Measurements from ENCODE around the gene KCNJ10.

KCNJ10 gene

GRCh38 chr1:160104486-160104885, 34.5 kb upstream of the KCNJ10 start:
- H3K27ac ChIP-seq: no peak overlapping the region
- TF ChIP-seq ZFX (IDR thresholded peaks at IDR 0.05; ENCODE audit: borderline replicate concordance) (no peak), CTCF (IDR thresholded peaks at IDR 0.05) (no peak)

GRCh38 chr1:160103658-160104408, 33.9 kb upstream of the KCNJ10 start:
- no peak overlapping the region for H3K27ac ChIP-seq
- no peak for TF ChIP-seq ZFX (IDR thresholded peaks at IDR 0.05; ENCODE audit: borderline replicate concordance)
- no peak for TF ChIP-seq CTCF (IDR thresholded peaks at IDR 0.05)

- H3K27ac ChIP-seq: no peak overlapping the region
- TF ChIP-seq ZFX (IDR thresholded peaks at IDR 0.05; ENCODE audit: borderline replicate concordance) (no peak), CTCF (IDR thresholded peaks at IDR 0.05) (no peak)
These were observed 32.0 kb upstream of the KCNJ10 start for GRCh38 chr1:160101717-160102522.

GRCh38 chr1:160101037-160101716, 31.2 kb upstream of the KCNJ10 start:
- H3K27ac ChIP-seq: no peak overlapping the region

GRCh38 chr1:160099716-160100375, 29.9 kb upstream of the KCNJ10 start:
- peak overlapping the region; percentile 44; the same call in 1 of the 2 replicates for H3K27ac ChIP-seq
- TF ChIP-seq ZFX (IDR thresholded peaks at IDR 0.05; ENCODE audit: borderline replicate concordance) (no peak), CTCF (IDR thresholded peaks at IDR 0.05) (no peak)

More at GRCh38 chr1:160101037-160101716, 31.2 kb upstream of the KCNJ10 start:
- peak; percentile 100 for TF ChIP-seq CTCF (IDR thresholded peaks at IDR 0.05)
- TF ChIP-seq ZFX (IDR thresholded peaks at IDR 0.05; ENCODE audit: borderline replicate concordance): no peak

GRCh38 chr1:160098852-160099561, 29.0 kb upstream of the KCNJ10 start:
- peak overlapping the region; percentile 44; the same call in 1 of the 2 replicates for H3K27ac ChIP-seq
- TF ChIP-seq ZFX (IDR thresholded peaks at IDR 0.05; ENCODE audit: borderline replicate concordance) (no peak), CTCF (IDR thresholded peaks at IDR 0.05) (no peak)

Data from 22Rv1 (cell line).